ENCODE measurements around the gene FAM120A. TPM values are rescaled to one million over a fixed set of nuclear protein-coding genes. Genes with fewer than 3 reads are reported as not detected.

FAM120A gene
- total RNA-seq, 4 donors from 2014 or later, result 81.7 to 125 (median 90.1) TPM

DNA sequence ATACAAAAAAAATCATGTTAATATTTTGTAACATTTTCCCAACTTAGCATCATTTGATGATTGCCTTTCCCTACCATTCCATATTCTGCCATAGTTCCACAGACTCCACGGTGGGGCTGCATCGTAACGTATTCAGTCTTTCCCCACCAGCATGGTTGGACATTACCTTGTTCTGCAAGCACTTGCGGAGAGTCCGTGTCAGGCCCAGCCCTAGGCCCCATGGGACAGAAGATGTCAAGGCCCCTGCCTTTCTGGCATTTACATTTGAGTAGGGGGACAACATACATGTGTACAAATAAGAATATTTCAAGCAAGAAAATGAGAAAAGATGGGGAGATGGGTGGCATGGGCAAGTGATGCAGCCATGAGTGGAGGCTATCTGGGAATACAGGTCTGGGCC is 116.7 kb downstream of the FAM120A start:
- no peak overlapping the region for H3K4me3 ChIP-seq
- H3K4me1 ChIP-seq, result peaks cover 11 to 17% (median 14%) of the 10 kb centered on the region in 4 donors
- H3K27me3 ChIP-seq, result no peaks in the 10 kb centered on the region
- 93% methylated on average over 5 of the region's 5 CpGs for WGBS
- TF ChIP-seq EP300 (IDR thresholded peaks at IDR 0.05) (no peak), CTCF (IDR thresholded peaks at IDR 0.05) (no peak), POLR2A (IDR thresholded peaks at IDR 0.05; ENCODE audit: low read depth) (no peak), POLR2AphosphoS5 (IDR thresholded peaks at IDR 0.05) (no peak)
- H3K36me3 ChIP-seq, result peaks cover 5 to 21% (median 15%) of the 10 kb centered on the region in 4 donors
- no peak for DNase-seq (ENCODE audit: extremely low spot score)
- H3K9me3 ChIP-seq, result no peaks in the 10 kb centered on the region
- H3K27ac ChIP-seq (replicated peaks in 1 of 4), result no peak overlapping the region
- intact Hi-C loops (cut with DNase I), result no loop called here

GRCh38 chr9:93569621-93570174 is 118.2 kb downstream of the FAM120A start:
- peaks cover 0 to 6% (median 2%) of the 10 kb centered on the region in 4 donors for H3K36me3 ChIP-seq
- H3K27me3 ChIP-seq, result no peaks in the 10 kb centered on the region
- H3K4me3 ChIP-seq, result no peak overlapping the region
- DNase-seq (ENCODE audit: extremely low spot score), result no peak
- no peak for TF ChIP-seq EP300 (IDR thresholded peaks at IDR 0.05)
- TF ChIP-seq POLR2A (IDR thresholded peaks at IDR 0.05; ENCODE audit: low read depth), result no peak
- TF ChIP-seq CTCF (IDR thresholded peaks at IDR 0.05), result no peak
- TF ChIP-seq POLR2AphosphoS5 (IDR thresholded peaks at IDR 0.05), result no peak
- H3K9me3 ChIP-seq, result no peaks in the 10 kb centered on the region
- no peak overlapping the region for H3K27ac ChIP-seq (replicated peaks in 1 of 4)
- peaks cover 11 to 25% (median 20%) of the 10 kb centered on the region in 4 donors for H3K4me1 ChIP-seq
- intact Hi-C loops (cut with DNase I), result loop anchor here (10.0 kb wide), 1 partner anchor 405 kb away; no protein-coding TSS in a partner anchor
- 71% methylated on average over 1 of the region's 1 CpG for WGBS

DNA sequence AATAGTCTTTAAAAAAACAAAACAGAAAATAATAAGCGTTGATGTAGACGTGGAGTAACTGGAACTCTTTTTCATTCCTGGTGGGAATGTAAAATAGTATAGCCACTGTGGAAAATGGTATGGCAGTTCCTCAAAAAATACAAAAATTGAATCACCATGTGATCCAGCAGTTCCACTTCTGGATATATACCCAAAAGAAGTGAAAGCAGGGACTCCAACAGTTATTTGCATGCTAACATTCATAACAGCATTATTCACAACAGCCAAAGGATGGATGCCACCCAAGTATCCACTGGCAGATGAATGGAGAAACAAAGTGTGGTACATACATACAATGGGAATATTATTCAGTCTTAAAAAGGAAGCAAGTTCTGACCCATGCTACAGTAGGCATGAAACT is 120.7 kb downstream of the FAM120A start:
- Histone ChIP-seq H3K4me1 (peaks cover 14 to 26% (median 23%) of the 10 kb centered on the region in 4 donors), H3K4me3 (no peak overlapping the region), H3K27me3 (no peaks in the 10 kb centered on the region), H3K36me3 (no peaks in the 10 kb centered on the region), H3K27ac (replicated peaks in 1 of 4) (no peak overlapping the region), H3K9me3 (no peaks in the 10 kb centered on the region)
- DNase-seq (ENCODE audit: extremely low spot score), result no peak
- intact Hi-C loops (cut with DNase I), result loop anchor here (10.0 kb wide), 1 partner anchor 407 kb away; no protein-coding TSS in a partner anchor
- 88% methylated on average over 2 of the region's 2 CpGs for WGBS
- TF ChIP-seq EP300 (IDR thresholded peaks at IDR 0.05) (no peak), CTCF (IDR thresholded peaks at IDR 0.05) (no peak), POLR2A (IDR thresholded peaks at IDR 0.05; ENCODE audit: low read depth) (no peak), POLR2AphosphoS5 (IDR thresholded peaks at IDR 0.05) (no peak)

DNA sequence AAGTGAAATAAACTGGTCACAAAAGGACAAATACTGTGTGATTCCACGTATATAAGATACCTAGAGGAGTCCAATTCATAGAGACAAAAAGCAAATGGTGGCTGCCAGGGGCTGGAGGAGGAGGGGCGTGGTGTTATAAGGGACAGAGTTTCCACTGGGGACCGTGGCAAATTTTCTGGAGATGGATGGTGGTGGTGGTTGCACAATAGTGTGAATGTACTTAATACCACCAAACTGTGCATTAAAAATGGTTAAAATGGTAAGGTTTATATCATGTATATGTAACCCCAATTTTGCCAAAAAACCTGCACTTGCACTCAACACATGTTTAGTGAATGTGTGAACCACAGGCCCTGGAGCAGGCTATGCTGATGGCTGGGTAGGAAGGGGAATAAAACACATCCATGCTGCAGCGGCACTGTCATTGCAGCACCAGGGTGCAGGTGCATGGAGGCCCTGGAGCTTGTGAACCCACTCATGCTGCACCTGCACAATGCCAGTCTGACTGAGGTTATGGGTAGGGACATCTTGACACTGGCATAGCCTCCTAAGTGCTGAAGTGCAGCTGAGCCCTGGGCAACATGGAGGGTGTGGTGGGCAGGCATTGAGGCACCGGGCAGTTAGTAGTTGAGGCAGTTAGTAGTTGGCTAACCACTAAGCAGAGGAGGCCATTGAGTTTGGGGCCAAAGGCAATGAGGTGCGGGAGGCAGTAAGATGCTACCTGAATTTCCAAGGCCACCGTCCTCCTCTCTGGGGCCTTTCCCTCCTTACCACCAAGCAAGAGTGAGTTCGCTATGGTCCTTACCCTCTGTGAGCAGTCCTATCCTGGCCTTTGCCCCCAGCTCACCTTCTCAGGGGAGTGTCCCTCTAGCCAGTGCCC is 121.4 kb downstream of the FAM120A start:
- 95% methylated on average over 8 of the region's 8 CpGs for WGBS
- H3K4me3 ChIP-seq, result no peak overlapping the region
- H3K27me3 ChIP-seq, result no peaks in the 10 kb centered on the region
- no peaks in the 10 kb centered on the region for H3K36me3 ChIP-seq
- no peak overlapping the region for H3K27ac ChIP-seq (replicated peaks in 1 of 4)
- intact Hi-C loops (cut with DNase I), result loop anchor here (10.0 kb wide), 1 partner anchor 408 kb away; no protein-coding TSS in a partner anchor
- no peaks in the 10 kb centered on the region for H3K9me3 ChIP-seq
- TF ChIP-seq CTCF (IDR thresholded peaks at IDR 0.05) (no peak), EP300 (IDR thresholded peaks at IDR 0.05) (no peak), POLR2A (IDR thresholded peaks at IDR 0.05; ENCODE audit: low read depth) (no peak), POLR2AphosphoS5 (IDR thresholded peaks at IDR 0.05) (no peak)
- no peak for DNase-seq (ENCODE audit: extremely low spot score)
- peaks cover 12 to 26% (median 22%) of the 10 kb centered on the region in 4 donors for H3K4me1 ChIP-seq

All from esophagus muscularis mucosa (tissue), 4 donors.